GM12891 (cell line): ENCODE measurements around the gene NEK9.

ENCODE experiments used
- POLR2A ChIP-seq: IDR thresholded peaks from 2 replicates; pipeline ENCODE4 v1.6.1; 2011; ENCODE audit warnings: low read depth, low read length, control low read depth
- POLR2AphosphoS5 ChIP-seq: IDR thresholded peaks from 2 replicates; pipeline ENCODE4 v1.6.1; 2011; ENCODE audit warnings: low read depth, low read length, control low read depth
- SPI1 ChIP-seq: IDR thresholded peaks from 2 replicates; pipeline ENCODE4 v1.6.1; 2011; ENCODE audit warnings: low read depth, low read length, control low read depth
- TAF1 ChIP-seq: IDR thresholded peaks from 2 replicates; pipeline ENCODE4 v1.6.1; 2011; ENCODE audit warnings: low read depth, low read length, control low read depth

GRCh38 chr14:75158843-75159614 is 32.2 kb upstream of the NEK9 start:
- TF ChIP-seq POLR2AphosphoS5 (no peak), POLR2A (no peak), SPI1 (peak; percentile 73), TAF1 (no peak)
